PC-3 (cell line): ENCODE measurements around the gene SYNJ2. TPM values are rescaled to one million over a fixed set of nuclear protein-coding genes. Genes with fewer than 3 reads are reported as not detected.

Experiments used
- ATAC-seq: fragments of 200-7000 bp; cut with Tn5 transposase; 2 replicates; pipeline ENCODE4 v1.9.1; 2020; ENCODE audit warnings: mild to moderate bottlenecking, moderate library complexity
- BruUV-seq: library from RNA; stranded (reverse); fragments of 400-500 nt; replicated peaks from 2 replicates; lab custom pipeline; 2021; lab: Mats Ljungman, UMichigan
- CTCF ChIA-PET: fragments of 300-600 bp; sonication (Branson Sonifier 250); formaldehyde crosslinking; loops from one replicate; lab custom pipeline; 2022; ENCODE audit warnings: antibody characterized with exemption; lab: Charles Lee
- POLR2A ChIA-PET: fragments of 300-600 bp; sonication (Branson Sonifier 250); formaldehyde crosslinking; loops from one replicate; lab custom pipeline; 2022; ENCODE audit warnings: antibody characterized with exemption; ENCODE audit not compliant: unreplicated experiment; lab: Charles Lee
- DNase-seq: peaks from one replicate; pipeline ENCODE4 v3.0.0-alpha.2; 2015
- H2AFZ ChIP-seq: fragments of 300-600 bp; sonication (generic); 2 replicates; pipeline ENCODE4 v1.6.0; 2016; ENCODE audit warnings: antibody characterized with exemption, low read length
- H3F3A ChIP-seq: fragments of 300-600 bp; sonication (generic); one replicate; pipeline ENCODE4 v1.6.0; 2017; ENCODE audit warnings: antibody characterized with exemption, low read length, control low read depth, mild to moderate bottlenecking; ENCODE audit not compliant: unreplicated experiment
- H3K27ac ChIP-seq: fragments of 300-600 bp; sonication (generic); 2 replicates; pipeline ENCODE4 v1.5.1; 2016; ENCODE audit warnings: mild to moderate bottlenecking, low read length
- H3K27me3 ChIP-seq: fragments of 300-600 bp; sonication (generic); 2 replicates; pipeline ENCODE4 v1.6.1; 2016; ENCODE audit warnings: low read length, mixed read lengths
- H3K36me3 ChIP-seq: fragments of 300-600 bp; sonication (generic); 2 replicates; pipeline ENCODE4 v1.6.1; 2016; ENCODE audit warnings: low read depth, mixed run types, low read length, mixed read lengths
- H3K4me1 ChIP-seq: fragments of 300-600 bp; sonication (generic); 2 replicates; pipeline ENCODE4 v1.5.1; 2016; ENCODE audit warnings: low read length; ENCODE audit not compliant: insufficient read depth
- H3K4me2 ChIP-seq: fragments of 300-600 bp; sonication (generic); 2 replicates; pipeline ENCODE4 v1.6.0; 2016; ENCODE audit warnings: low read length
- H3K4me3 ChIP-seq: fragments of 300-600 bp; sonication (generic); 2 replicates; pipeline ENCODE4 v1.5.1; 2016; ENCODE audit warnings: mild to moderate bottlenecking, low read length, mixed read lengths
- H3K79me2 ChIP-seq: fragments of 300-600 bp; sonication (generic); 2 replicates; pipeline ENCODE4 v1.6.1; 2017; ENCODE audit warnings: low read length, mixed read lengths
- H3K9ac ChIP-seq: fragments of 300-600 bp; sonication (generic); 2 replicates; pipeline ENCODE4 v1.6.0; 2016; ENCODE audit warnings: mild to moderate bottlenecking, low read length
- H3K9me2 ChIP-seq: fragments of 300-600 bp; sonication (generic); replicated peaks from 2 replicates; pipeline ENCODE4 v1.6.1; 2016; ENCODE audit warnings: mixed run types, low read length, mixed read lengths
- H3K9me3 ChIP-seq: fragments of 300-600 bp; sonication (generic); 2 replicates; pipeline ENCODE4 v1.6.1; 2016; ENCODE audit warnings: low read length, mixed read lengths
- H4K20me1 ChIP-seq: fragments of 300-600 bp; sonication (generic); 2 replicates; pipeline ENCODE4 v1.6.1; 2016; ENCODE audit warnings: low read length, mixed read lengths
- EZH2 ChIP-seq: fragments of 300-600 bp; sonication (generic); IDR thresholded peaks from one replicate; pipeline ENCODE4 v1.6.1; 2017; ENCODE audit warnings: antibody characterized with exemption, mild to moderate bottlenecking, low read length; ENCODE audit not compliant: unreplicated experiment
- EZH2phosphoT487 ChIP-seq: fragments of 300-600 bp; sonication (generic); IDR thresholded peaks from 2 replicates; pipeline ENCODE4 v1.6.1; 2018; ENCODE audit warnings: mild to moderate bottlenecking, antibody characterized with exemption, low read length, borderline replicate concordance
- intact Hi-C: fragments of 100-400 bp; cut with micrococcal nuclease; formaldehyde crosslinking; loops from 2 replicates; pipeline ENCODE4 v1.9.0; 2023
- total RNA-seq: library from RNA; depleted of rRNA; stranded (reverse); fragments of >200 nt; gene quantifications from 2 replicates; pipeline ENCODE4 v1.2.3, GENCODE V29; 2014
- TF ChIP-seq, protein P1 (sequence below): fragments of 300-600 bp; sonication (generic); conservative IDR thresholded peaks from 2 replicates; pipeline ENCODE4 v1.5.1; 2017; ENCODE audit warnings: antibody characterized with exemption, low read depth, mild to moderate bottlenecking, low read length

The SYNJ2 gene
- total RNA-seq, 1 experiment from 2014 or later: 21.5 TPM

DNA sequence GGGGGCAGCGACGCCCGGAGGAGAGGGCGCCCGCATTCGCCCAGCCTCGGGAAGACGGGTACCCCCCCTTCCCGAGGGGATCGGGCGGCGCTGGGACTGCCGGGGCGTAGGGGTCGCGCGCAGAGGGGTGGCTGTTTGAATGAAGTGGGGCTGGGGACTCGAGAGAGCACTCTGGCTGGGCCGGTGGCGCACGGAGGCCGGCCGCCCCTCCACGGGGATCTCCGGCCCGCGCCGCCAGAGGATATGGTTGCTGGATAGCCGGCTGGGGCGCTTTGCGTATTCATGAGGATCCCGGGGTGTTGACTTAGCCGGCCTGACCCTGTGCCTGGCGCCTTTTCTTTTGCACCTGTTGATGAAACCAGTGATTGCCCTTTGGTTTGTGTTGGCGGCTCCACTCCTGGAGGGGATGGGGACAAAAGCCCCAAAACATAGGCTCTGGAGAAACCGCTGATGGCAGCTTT is 469 bp downstream of the SYNJ2 start:
- no peak for DNase-seq
- POLR2A ChIA-PET: no interaction called here
- TF ChIP-seq EZH2 (no peak), EZH2phosphoT487 (no peak)
- TF ChIP-seq, protein P1, sequence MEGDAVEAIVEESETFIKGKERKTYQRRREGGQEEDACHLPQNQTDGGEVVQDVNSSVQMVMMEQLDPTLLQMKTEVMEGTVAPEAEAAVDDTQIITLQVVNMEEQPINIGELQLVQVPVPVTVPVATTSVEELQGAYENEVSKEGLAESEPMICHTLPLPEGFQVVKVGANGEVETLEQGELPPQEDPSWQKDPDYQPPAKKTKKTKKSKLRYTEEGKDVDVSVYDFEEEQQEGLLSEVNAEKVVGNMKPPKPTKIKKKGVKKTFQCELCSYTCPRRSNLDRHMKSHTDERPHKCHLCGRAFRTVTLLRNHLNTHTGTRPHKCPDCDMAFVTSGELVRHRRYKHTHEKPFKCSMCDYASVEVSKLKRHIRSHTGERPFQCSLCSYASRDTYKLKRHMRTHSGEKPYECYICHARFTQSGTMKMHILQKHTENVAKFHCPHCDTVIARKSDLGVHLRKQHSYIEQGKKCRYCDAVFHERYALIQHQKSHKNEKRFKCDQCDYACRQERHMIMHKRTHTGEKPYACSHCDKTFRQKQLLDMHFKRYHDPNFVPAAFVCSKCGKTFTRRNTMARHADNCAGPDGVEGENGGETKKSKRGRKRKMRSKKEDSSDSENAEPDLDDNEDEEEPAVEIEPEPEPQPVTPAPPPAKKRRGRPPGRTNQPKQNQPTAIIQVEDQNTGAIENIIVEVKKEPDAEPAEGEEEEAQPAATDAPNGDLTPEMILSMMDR: no peak
- Histone ChIP-seq H4K20me1 (0 out of 2 replicates have a peak, but pooled peaks cover 6% of the 10 kb centered on the region), H2AFZ (peak overlapping the region; percentile 82), H3K36me3 (no peaks in the 10 kb centered on the region), H3K4me3 (peak overlapping the region; percentile 94), H3K4me2 (peak overlapping the region; percentile 89), H3K9ac (peak overlapping the region; percentile 92), H3K4me1 (peaks cover 35% of the 10 kb centered on the region), H3K9me2 (no peaks in the 10 kb centered on the region), H3K9me3 (no peaks in the 10 kb centered on the region), H3K79me2 (peaks cover 54% of the 10 kb centered on the region), H3F3A (peaks cover 4% of the 10 kb centered on the region), H3K27me3 (no peaks in the 10 kb centered on the region), H3K27ac (peak overlapping the region; percentile 19)
- intact Hi-C loops: loop anchor here (1.0 to 5.0 kb wide), 2 partner anchors 60 to 87 kb away; no protein-coding TSS in a partner anchor
- ATAC-seq: peak; percentile 24
- BruUV-seq: no TSS peak
- CTCF ChIA-PET: interaction anchor here (1.3 kb wide), 1 partner anchor 90 kb away, joined by 3 read pairs; no protein-coding TSS in a partner anchor

DNA sequence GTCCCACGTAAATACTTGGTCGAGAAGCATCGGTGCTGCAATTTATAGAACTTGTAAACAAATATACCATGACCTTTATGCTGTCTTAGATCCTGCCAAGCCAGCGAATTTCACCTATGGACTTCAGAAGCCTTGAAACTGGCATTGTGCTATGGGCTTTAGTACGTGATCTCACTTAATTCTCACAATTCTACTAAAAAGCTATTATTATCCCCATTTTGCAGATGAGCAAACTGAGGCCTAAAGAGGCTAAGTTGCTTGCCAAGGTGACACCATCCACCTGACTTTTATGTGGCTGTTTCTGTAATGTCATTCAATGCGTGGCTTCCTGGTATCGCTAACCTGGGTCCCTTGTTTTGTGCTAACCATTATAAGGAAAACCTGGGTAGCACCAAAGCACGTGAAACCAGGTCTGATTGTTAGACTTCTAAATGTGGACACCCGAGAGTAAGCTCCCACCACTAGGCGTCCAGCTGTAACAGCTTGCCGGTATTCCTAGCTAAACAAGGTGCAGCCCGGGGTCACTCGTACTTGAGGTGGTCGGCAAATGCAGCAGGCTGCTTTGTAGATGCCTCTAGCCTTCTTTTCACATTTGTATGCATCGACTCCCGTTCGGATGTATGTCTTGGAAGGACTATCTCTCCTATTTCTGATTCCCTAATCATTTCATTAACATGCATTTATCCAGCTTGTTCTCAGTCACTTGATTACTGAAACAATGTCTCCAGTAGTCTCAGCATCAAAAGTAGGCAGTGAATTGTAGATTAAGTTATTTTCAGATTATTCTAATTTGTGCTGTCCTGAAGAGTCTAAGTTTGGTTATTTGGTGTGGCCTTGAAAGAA is 1.1 kb downstream of the SYNJ2 start:
- DNase-seq (peak; percentile 66), ATAC-seq (peak; percentile 25)
- Histone ChIP-seq H3K9me3 (no peaks in the 10 kb centered on the region), H3K4me3 (peak overlapping the region; percentile 94), H3K27me3 (no peaks in the 10 kb centered on the region), H3K4me1 (peaks cover 35% of the 10 kb centered on the region), H3K4me2 (peak overlapping the region; percentile 89), H3K27ac (peak overlapping the region; percentile 19), H3K79me2 (peaks cover 61% of the 10 kb centered on the region), H4K20me1 (0 out of 2 replicates have a peak, but pooled peaks cover 6% of the 10 kb centered on the region), H3F3A (peaks cover 4% of the 10 kb centered on the region), H3K9ac (peak overlapping the region; percentile 92), H2AFZ (peak overlapping the region; percentile 82), H3K36me3 (no peaks in the 10 kb centered on the region), H3K9me2 (no peaks in the 10 kb centered on the region)
- intact Hi-C loops: loop anchor here (1.0 to 5.0 kb wide), 2 partner anchors 60 to 87 kb away; no protein-coding TSS in a partner anchor
- POLR2A ChIA-PET: no interaction called here
- BruUV-seq: TSS peak; percentile 45
- TF ChIP-seq, protein P1: peak; percentile 52
- TF ChIP-seq EZH2phosphoT487: no peak
- CTCF ChIA-PET: interaction anchor here (0.9 to 1.3 kb wide), 2 partner anchors 87 to 89 kb away, joined by 3 read pairs; no protein-coding TSS in a partner anchor
